Karpas-422 (cell line): ENCODE results near the gene CTH. TPM values are rescaled to one million over a fixed set of nuclear protein-coding genes. Genes with fewer than 3 reads are reported as not detected.

Experiments used
- DNase-seq: peaks from one replicate; pipeline ENCODE4 v3.0.0-alpha.2; 2015
- H2AFZ ChIP-seq: fragments of 200-600 bp; sonication (generic); 2 replicates; pipeline ENCODE4 v1.6.1; 2014; ENCODE audit warnings: antibody characterized with exemption, low read length, mixed read lengths
- H3K27ac ChIP-seq: fragments of 200-600 bp; sonication (generic); 2 replicates; pipeline ENCODE4 v1.5.1; 2014; ENCODE audit warnings: mild to moderate bottlenecking, low read length, moderate library complexity
- H3K27me3 ChIP-seq: fragments of 200-600 bp; sonication (generic); 2 replicates; pipeline ENCODE4 v1.6.1; 2014; ENCODE audit warnings: low read length, mixed read lengths
- H3K36me3 ChIP-seq: fragments of 200-600 bp; sonication (generic); 2 replicates; pipeline ENCODE4 v1.6.1; 2014; ENCODE audit warnings: low read length, mixed read lengths; ENCODE audit not compliant: insufficient read depth
- H3K4me1 ChIP-seq: fragments of 200-600 bp; sonication (generic); 2 replicates; pipeline ENCODE4 v1.6.1; 2014; ENCODE audit warnings: mild to moderate bottlenecking, low read length, mixed read lengths
- H3K4me2 ChIP-seq: fragments of 200-600 bp; sonication (generic); 2 replicates; pipeline ENCODE4 v1.6.1; 2014; ENCODE audit warnings: low read length, low read depth, mild to moderate bottlenecking; ENCODE audit not compliant: poor library complexity, severe bottlenecking
- H3K4me3 ChIP-seq: fragments of 200-600 bp; sonication (generic); 2 replicates; pipeline ENCODE4 v1.5.1; 2014; ENCODE audit warnings: mild to moderate bottlenecking, antibody characterized with exemption, low read length, mixed read lengths
- H3K79me2 ChIP-seq: fragments of 200-600 bp; sonication (generic); 2 replicates; pipeline ENCODE4 v1.6.1; 2014; ENCODE audit warnings: mild to moderate bottlenecking, low read length, mixed read lengths
- H3K9ac ChIP-seq: fragments of 200-600 bp; sonication (generic); 2 replicates; pipeline ENCODE4 v1.6.0; 2014; ENCODE audit warnings: low read length
- H3K9me2 ChIP-seq: fragments of 200-600 bp; sonication (generic), shearing (Covaris generic); replicated peaks from 2 replicates; pipeline ENCODE4 v1.6.0; 2014; ENCODE audit warnings: mild to moderate bottlenecking, low read length, moderate library complexity; ENCODE audit not compliant: insufficient read depth
- H3K9me3 ChIP-seq: fragments of 300-700, 200-600 bp; sonication (generic); 2 replicates; pipeline ENCODE4 v1.6.1; 2014; ENCODE audit warnings: low read length, mixed read lengths
- H4K20me1 ChIP-seq: fragments of 200-600 bp; sonication (generic); 2 replicates; pipeline ENCODE4 v1.6.1; 2014; ENCODE audit warnings: mild to moderate bottlenecking, antibody characterized with exemption, low read length, low read depth; ENCODE audit not compliant: insufficient read depth
- total RNA-seq: library from RNA; depleted of rRNA; stranded (reverse); fragments of >200 nt; shearing (Covaris generic); gene quantifications from 2 replicates; pipeline ENCODE4 v1.2.3, GENCODE V29; 2014; ENCODE audit warnings: low replicate concordance

Gene CTH
- total RNA-seq, 1 experiment from 2014 or later, result 63.3 TPM

- H3K4me1 ChIP-seq, result peaks cover 9% of the 10 kb centered on the region
- 0 out of 2 replicates have a peak, but pooled peaks cover 3% of the 10 kb centered on the region for H3K27me3 ChIP-seq
- DNase-seq, result no peak
- no peak overlapping the region for H3K4me3 ChIP-seq
- H3K36me3 ChIP-seq, result no peaks in the 10 kb centered on the region
- H3K4me2 ChIP-seq, result peak overlapping the region; percentile 46
- no peak overlapping the region for H3K9ac ChIP-seq
- H3K9me3 ChIP-seq, result no peaks in the 10 kb centered on the region
- H4K20me1 ChIP-seq, result no peaks in the 10 kb centered on the region
- H3K9me2 ChIP-seq, result no peaks in the 10 kb centered on the region
- H3K79me2 ChIP-seq, result no peaks in the 10 kb centered on the region
- H3K27ac ChIP-seq, result no peak overlapping the region
- 0 out of 2 replicates have a peak overlapping the region, but pooled peaks have one; percentile 1 for H2AFZ ChIP-seq
These were observed 14.5 kb upstream of the CTH start for GRCh38 chr1:70396607-70397006.

GRCh38 chr1:70397013-70397412 is 14.1 kb upstream of the CTH start:
- H3K27ac ChIP-seq, result no peak overlapping the region
- no peaks in the 10 kb centered on the region for H4K20me1 ChIP-seq
- peak overlapping the region; percentile 46 for H3K4me2 ChIP-seq
- no peaks in the 10 kb centered on the region for H3K79me2 ChIP-seq
- H3K9me3 ChIP-seq, result no peaks in the 10 kb centered on the region
- H3K4me1 ChIP-seq, result peaks cover 13% of the 10 kb centered on the region
- no peak for DNase-seq
- H3K36me3 ChIP-seq, result no peaks in the 10 kb centered on the region
- H3K27me3 ChIP-seq, result 0 out of 2 replicates have a peak, but pooled peaks cover 3% of the 10 kb centered on the region
- no peak overlapping the region for H3K4me3 ChIP-seq
- 0 out of 2 replicates have a peak overlapping the region, but pooled peaks have one; percentile 1 for H2AFZ ChIP-seq
- H3K9me2 ChIP-seq, result no peaks in the 10 kb centered on the region
- H3K9ac ChIP-seq, result no peak overlapping the region

DNA sequence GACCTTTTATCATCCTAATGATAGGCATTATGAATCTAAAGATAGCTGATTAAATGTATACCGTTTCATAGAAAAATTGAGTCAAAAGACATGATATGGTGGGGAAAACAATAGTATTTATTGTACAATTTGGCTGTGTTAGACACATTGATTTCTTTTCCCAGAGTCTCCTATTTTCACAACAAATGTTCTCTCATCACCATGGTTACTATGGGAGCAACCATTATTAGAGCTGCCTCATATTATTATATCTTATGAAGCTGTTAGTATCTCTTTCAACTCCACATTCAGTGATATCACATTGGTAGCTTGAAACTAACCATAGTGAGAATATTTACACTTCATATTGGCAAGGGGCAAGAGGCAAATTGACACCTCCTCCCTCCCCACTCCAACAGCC is 10.7 kb upstream of the CTH start:
- Histone ChIP-seq H3K9me2 (no peaks in the 10 kb centered on the region), H3K4me2 (no peak overlapping the region), H3K36me3 (no peaks in the 10 kb centered on the region), H4K20me1 (no peaks in the 10 kb centered on the region), H3K27ac (no peak overlapping the region), H3K9ac (no peak overlapping the region), H2AFZ (no peak overlapping the region), H3K4me3 (no peak overlapping the region), H3K9me3 (no peaks in the 10 kb centered on the region), H3K4me1 (peaks cover 20% of the 10 kb centered on the region), H3K27me3 (0 out of 2 replicates have a peak, but pooled peaks cover 3% of the 10 kb centered on the region), H3K79me2 (no peaks in the 10 kb centered on the region)
- no peak for DNase-seq

GRCh38 chr1:70401974-70402373 is 9.1 kb upstream of the CTH start:
- H3K36me3 ChIP-seq, result no peaks in the 10 kb centered on the region
- no peaks in the 10 kb centered on the region for H4K20me1 ChIP-seq
- no peak overlapping the region for H3K27ac ChIP-seq
- no peak overlapping the region for H3K4me2 ChIP-seq
- 0 out of 2 replicates have a peak, but pooled peaks cover 3% of the 10 kb centered on the region for H3K27me3 ChIP-seq
- no peak overlapping the region for H2AFZ ChIP-seq
- H3K9ac ChIP-seq, result no peak overlapping the region
- no peak for DNase-seq
- no peaks in the 10 kb centered on the region for H3K9me3 ChIP-seq
- no peaks in the 10 kb centered on the region for H3K79me2 ChIP-seq
- no peak overlapping the region for H3K4me3 ChIP-seq
- peaks cover 12% of the 10 kb centered on the region for H3K4me1 ChIP-seq
- H3K9me2 ChIP-seq, result no peaks in the 10 kb centered on the region

DNA sequence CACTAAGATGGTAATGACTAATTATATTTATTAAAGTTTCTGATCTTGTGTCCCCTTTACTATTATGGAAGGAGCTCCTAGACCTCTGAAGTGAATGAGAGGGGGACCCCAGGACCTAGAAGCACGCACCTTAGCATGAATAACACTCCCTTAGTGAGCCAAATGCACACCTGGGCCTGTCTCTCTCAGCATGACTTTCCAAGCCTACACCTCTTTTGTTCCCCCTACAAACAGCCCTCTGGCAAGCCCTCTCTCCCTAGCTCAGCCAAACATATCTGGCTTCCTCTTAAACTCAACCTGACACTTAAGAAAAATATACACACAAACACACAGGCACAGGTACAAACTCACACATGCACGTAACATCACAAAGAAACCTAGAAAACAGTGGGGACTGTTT is 7.3 kb upstream of the CTH start:
- Histone ChIP-seq H3K79me2 (no peaks in the 10 kb centered on the region), H3K36me3 (no peaks in the 10 kb centered on the region), H3K4me1 (peaks cover 11% of the 10 kb centered on the region), H3K9me2 (no peaks in the 10 kb centered on the region), H3K4me3 (no peak overlapping the region), H2AFZ (no peak overlapping the region; the same call in 1 of the 2 replicates), H4K20me1 (no peaks in the 10 kb centered on the region), H3K9ac (no peak overlapping the region), H3K27me3 (0 out of 2 replicates have a peak, but pooled peaks cover 3% of the 10 kb centered on the region), H3K27ac (no peak overlapping the region), H3K9me3 (no peaks in the 10 kb centered on the region), H3K4me2 (no peak overlapping the region)
- DNase-seq, result no peak

GRCh38 chr1:70405780-70406416 is 5.2 kb upstream of the CTH start:
- Histone ChIP-seq H3K9me2 (no peaks in the 10 kb centered on the region), H3K4me2 (no peak overlapping the region), H3K27me3 (no peaks in the 10 kb centered on the region), H3K4me3 (no peak overlapping the region), H3K4me1 (peaks cover 21% of the 10 kb centered on the region), H3K9ac (no peak overlapping the region), H2AFZ (no peak overlapping the region), H3K79me2 (no peaks in the 10 kb centered on the region), H3K9me3 (no peaks in the 10 kb centered on the region), H3K36me3 (no peaks in the 10 kb centered on the region), H4K20me1 (no peaks in the 10 kb centered on the region), H3K27ac (no peak overlapping the region)
- no peak for DNase-seq

GRCh38 chr1:70409136-70409535 is 1.9 kb upstream of the CTH start:
- Histone ChIP-seq H3K4me1 (peaks cover 30% of the 10 kb centered on the region), H3K4me2 (no peak overlapping the region), H2AFZ (0 out of 2 replicates have a peak overlapping the region, but pooled peaks have one; percentile 42), H4K20me1 (no peaks in the 10 kb centered on the region), H3K27me3 (no peaks in the 10 kb centered on the region), H3K27ac (no peak overlapping the region), H3K9ac (no peak overlapping the region), H3K9me2 (no peaks in the 10 kb centered on the region), H3K79me2 (peaks cover 26% of the 10 kb centered on the region), H3K36me3 (no peaks in the 10 kb centered on the region), H3K9me3 (no peaks in the 10 kb centered on the region), H3K4me3 (no peak overlapping the region)
- DNase-seq, result no peak

- Histone ChIP-seq H3K27me3 (no peaks in the 10 kb centered on the region), H3K36me3 (0 out of 2 replicates have a peak, but pooled peaks cover 4% of the 10 kb centered on the region), H2AFZ (peak overlapping the region; percentile 98), H3K9me2 (no peaks in the 10 kb centered on the region), H3K4me3 (peak overlapping the region; percentile 99), H3K27ac (peak overlapping the region; percentile 73), H3K79me2 (peaks cover 34% of the 10 kb centered on the region), H3K4me1 (peaks cover 35% of the 10 kb centered on the region), H3K4me2 (peak overlapping the region; percentile 99), H3K9ac (peak overlapping the region; percentile 98), H3K9me3 (no peaks in the 10 kb centered on the region), H4K20me1 (no peaks in the 10 kb centered on the region)
- DNase-seq, result no peak
These were observed 334 bp downstream of the CTH start for GRCh38 chr1:70411360-70411844.
